HUES6 (cell line): ENCODE measurements around the gene ELMO1.
A peak's percentile ranks its signal among the peaks of the same experiment; 100 is the strongest.
"Not testable (repeated sequence)": the region's sequence is repeated elsewhere in the genome, so short reads cannot be mapped to it uniquely, and the experiment has no call there.

ENCODE experiments used
- H3K27ac ChIP-seq: 2 replicates; pipeline ENCODE4 v1.7.0; 2013; ENCODE audit warnings: low read depth, mild to moderate bottlenecking, low read length, inconsistent platforms
- H3K27me3 ChIP-seq: 2 replicates; pipeline ENCODE4 v1.6.1; 2013; ENCODE audit warnings: low read length; ENCODE audit not compliant: control insufficient read depth, insufficient read depth
- H3K36me3 ChIP-seq: 2 replicates; pipeline ENCODE4 v1.6.1; 2013; ENCODE audit warnings: low read length; ENCODE audit not compliant: control insufficient read depth, insufficient read depth
- H3K4me1 ChIP-seq: 2 replicates; pipeline ENCODE4 v1.6.1; 2013; ENCODE audit warnings: low read length; ENCODE audit not compliant: control insufficient read depth, insufficient read depth
- H3K4me3 ChIP-seq: 2 replicates; pipeline ENCODE4 v1.5.1; 2013; ENCODE audit warnings: low read depth, low read length
- H3K9ac ChIP-seq: one replicate; pipeline ENCODE4 v1.6.1; 2013; ENCODE audit warnings: mild to moderate bottlenecking, low read length
- H3K9me3 ChIP-seq: 2 replicates; pipeline ENCODE4 v1.6.1; 2013; ENCODE audit warnings: low read depth, low read length; ENCODE audit not compliant: control insufficient read depth, insufficient read depth

The ELMO1 gene

DNA sequence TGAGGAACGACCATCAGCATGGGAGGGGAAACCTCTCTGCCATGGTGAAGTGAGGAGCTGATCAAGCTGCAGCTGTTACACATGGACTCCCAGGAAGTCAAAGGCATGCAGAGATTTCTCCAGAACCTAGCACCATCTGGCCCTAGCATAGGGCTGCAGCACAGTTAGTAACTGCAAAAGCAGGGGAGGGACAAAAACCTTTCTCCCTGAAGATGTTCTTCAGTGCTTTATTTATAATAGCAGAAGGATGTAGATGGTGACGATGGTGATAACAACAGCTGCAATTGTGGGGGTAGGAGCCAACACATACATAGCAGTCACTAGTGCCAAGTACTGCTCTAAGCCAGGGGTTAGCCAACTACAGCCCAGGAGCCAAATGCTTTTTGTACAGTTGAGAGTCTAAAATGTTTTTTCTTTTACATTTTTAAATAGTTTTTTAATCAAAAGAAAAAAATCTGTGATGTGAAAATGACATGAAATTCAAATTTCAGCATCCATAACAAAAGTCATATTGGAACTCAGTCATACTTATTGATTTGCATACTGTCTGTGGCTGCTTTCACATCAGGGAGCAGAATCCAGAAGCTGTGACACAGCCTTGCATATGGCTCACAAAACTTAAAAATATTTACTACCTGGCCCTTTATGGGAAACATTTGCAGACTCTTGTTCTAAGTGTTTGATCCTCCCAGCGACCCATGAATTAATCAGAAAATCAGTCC, 299.5 kb downstream of the ELMO1 start:
- Histone ChIP-seq H3K27me3 (no peaks in the 10 kb centered on the region), H3K4me1 (peaks cover 8% of the 10 kb centered on the region; the same call in 1 of the 2 replicates), H3K36me3 (no peaks in the 10 kb centered on the region), H3K4me3 (no peak overlapping the region), H3K9ac (no peak overlapping the region), H3K27ac (no peak overlapping the region), H3K9me3 (no peaks in the 10 kb centered on the region)

- no peaks in the 10 kb centered on the region for H3K36me3 ChIP-seq
- peaks cover 6% of the 10 kb centered on the region for H3K9me3 ChIP-seq
- H3K4me1 ChIP-seq, result no peaks in the 10 kb centered on the region
- no peak overlapping the region for H3K4me3 ChIP-seq
- H3K9ac ChIP-seq, result no peak overlapping the region
- no peak overlapping the region for H3K27ac ChIP-seq
- H3K27me3 ChIP-seq, result no peaks in the 10 kb centered on the region
These were observed 303.0 kb downstream of the ELMO1 start for GRCh38 chr7:37145682-37146081.

GRCh38 chr7:37144423-37144822, 304.2 kb downstream of the ELMO1 start:
- H3K27me3 ChIP-seq, result no peaks in the 10 kb centered on the region
- no peaks in the 10 kb centered on the region for H3K4me1 ChIP-seq
- H3K27ac ChIP-seq, result no peak overlapping the region
- no peak overlapping the region for H3K4me3 ChIP-seq
- H3K9ac ChIP-seq, result no peak overlapping the region
- H3K9me3 ChIP-seq, result peaks cover 9% of the 10 kb centered on the region
- H3K36me3 ChIP-seq, result no peaks in the 10 kb centered on the region

- peaks cover 13% of the 10 kb centered on the region for H3K9me3 ChIP-seq
- H3K4me3 ChIP-seq, result no peak overlapping the region
- no peaks in the 10 kb centered on the region for H3K27me3 ChIP-seq
- H3K4me1 ChIP-seq, result no peaks in the 10 kb centered on the region
- H3K36me3 ChIP-seq, result no peaks in the 10 kb centered on the region
- no peak overlapping the region for H3K9ac ChIP-seq
- no peak overlapping the region for H3K27ac ChIP-seq
These were observed 305.7 kb downstream of the ELMO1 start for GRCh38 chr7:37142958-37143357.

DNA sequence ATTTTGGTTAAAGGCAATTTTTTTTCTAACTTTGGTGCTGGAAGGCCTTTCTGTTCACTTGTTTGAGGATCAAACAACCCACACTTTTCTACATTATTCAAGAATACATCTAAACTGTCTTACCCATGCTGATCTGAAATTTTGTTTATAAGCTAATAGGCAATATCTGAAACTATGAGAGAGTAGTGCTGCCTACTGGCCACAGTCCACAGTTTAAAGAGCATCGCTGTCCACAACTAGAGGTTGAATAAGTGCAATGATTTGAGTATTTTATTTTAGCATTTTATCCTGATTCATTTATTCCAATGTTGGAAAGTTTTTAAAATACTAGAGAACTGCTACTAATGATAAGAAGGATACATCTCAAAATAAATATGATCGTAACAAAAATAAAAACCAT, 306.9 kb downstream of the ELMO1 start:
- no peaks in the 10 kb centered on the region for H3K4me1 ChIP-seq
- no peak overlapping the region for H3K4me3 ChIP-seq
- no peaks in the 10 kb centered on the region for H3K27me3 ChIP-seq
- H3K9me3 ChIP-seq, result peaks cover 13% of the 10 kb centered on the region
- no peaks in the 10 kb centered on the region for H3K36me3 ChIP-seq
- no peak overlapping the region for H3K27ac ChIP-seq
- no peak overlapping the region for H3K9ac ChIP-seq

GRCh38 chr7:37133902-37134301, 314.8 kb downstream of the ELMO1 start:
- H3K4me3 ChIP-seq, H3K27ac ChIP-seq, H3K4me1 ChIP-seq, H3K27me3 ChIP-seq, H3K36me3 ChIP-seq, H3K9me3 ChIP-seq, H3K9ac ChIP-seq: not testable (repeated sequence)

- Histone ChIP-seq H3K4me3 (no peak overlapping the region), H3K9ac (no peak overlapping the region), H3K9me3 (no peaks in the 10 kb centered on the region; the same call in 1 of the 2 replicates), H3K27ac (no peak overlapping the region), H3K27me3 (no peaks in the 10 kb centered on the region), H3K36me3 (no peaks in the 10 kb centered on the region), H3K4me1 (no peaks in the 10 kb centered on the region)
These were observed 316.8 kb downstream of the ELMO1 start for GRCh38 chr7:37131855-37132254.

- H3K36me3 ChIP-seq, result no peaks in the 10 kb centered on the region
- no peak overlapping the region for H3K4me3 ChIP-seq
- H3K9ac ChIP-seq, result no peak overlapping the region
- H3K4me1 ChIP-seq, result no peaks in the 10 kb centered on the region
- no peaks in the 10 kb centered on the region for H3K9me3 ChIP-seq
- no peak overlapping the region for H3K27ac ChIP-seq
- no peaks in the 10 kb centered on the region for H3K27me3 ChIP-seq
These were observed 319.6 kb downstream of the ELMO1 start for GRCh38 chr7:37129035-37129425.

- no peaks in the 10 kb centered on the region for H3K27me3 ChIP-seq
- H3K4me1 ChIP-seq, result no peaks in the 10 kb centered on the region
- no peak overlapping the region for H3K27ac ChIP-seq
- H3K4me3 ChIP-seq, result no peak overlapping the region
- no peaks in the 10 kb centered on the region for H3K36me3 ChIP-seq
- no peak overlapping the region for H3K9ac ChIP-seq
- no peaks in the 10 kb centered on the region for H3K9me3 ChIP-seq
These were observed 320.2 kb downstream of the ELMO1 start for GRCh38 chr7:37128327-37129034.

DNA sequence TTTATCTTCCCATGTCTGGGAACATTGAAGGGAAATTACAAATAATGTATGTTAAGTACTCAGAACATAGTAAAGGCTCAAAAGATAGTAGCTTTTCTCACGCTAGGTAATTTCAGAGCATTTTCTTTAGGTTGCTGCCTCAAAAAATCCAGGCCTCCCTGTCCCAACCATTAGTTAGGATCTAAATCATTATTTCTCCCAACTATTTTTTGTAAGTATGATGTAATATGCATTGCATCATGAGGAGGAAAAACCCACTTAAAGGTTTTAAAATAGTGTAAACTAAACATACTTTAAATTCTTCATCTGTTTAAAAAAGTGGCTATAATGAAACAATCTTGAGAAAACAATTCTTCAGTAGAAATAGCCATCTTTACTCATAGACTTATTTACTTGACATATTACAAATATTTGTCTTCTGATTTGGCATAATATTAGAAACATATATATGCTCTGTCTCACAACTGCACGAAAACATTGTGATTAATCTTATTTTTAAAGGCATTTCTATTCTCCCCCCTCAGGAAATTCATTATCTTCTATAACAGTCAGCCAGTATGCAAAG, 329.3 kb downstream of the ELMO1 start:
- Histone ChIP-seq H3K36me3 (no peaks in the 10 kb centered on the region), H3K9ac (no peak overlapping the region)

GRCh38 chr7:37118004-37118403, 330.7 kb downstream of the ELMO1 start:
- H3K27ac ChIP-seq, result peak overlapping the region; percentile 12; the same call in 1 of the 2 replicates
- no peak overlapping the region for H3K9ac ChIP-seq
- no peaks in the 10 kb centered on the region for H3K27me3 ChIP-seq
- no peaks in the 10 kb centered on the region for H3K36me3 ChIP-seq
- H3K4me3 ChIP-seq, result no peak overlapping the region
- peaks cover 12% of the 10 kb centered on the region for H3K9me3 ChIP-seq
- peaks cover 15% of the 10 kb centered on the region for H3K4me1 ChIP-seq

More for the DNA sequence above, 329.3 kb downstream of the ELMO1 start:
- Histone ChIP-seq H3K4me3 (no peak overlapping the region), H3K27me3 (no peaks in the 10 kb centered on the region), H3K9me3 (peaks cover 12% of the 10 kb centered on the region), H3K27ac (no peak overlapping the region), H3K4me1 (peaks cover 15% of the 10 kb centered on the region)
